KOPT-K1 (cell line): ENCODE measurements around the gene TEAD1.

Experiments
- H3K27ac ChIP-seq: fragments of 200-600 bp; sonication (generic); 2 replicates; pipeline ENCODE4 v1.5.1; 2016; ENCODE audit warnings: antibody characterized with exemption, mild to moderate bottlenecking, low read depth, low read length; ENCODE audit not compliant: poor library complexity, severe bottlenecking
- H3K36me3 ChIP-seq: fragments of 200-600 bp; sonication (generic); 2 replicates; pipeline ENCODE4 v1.5.1; 2017; ENCODE audit warnings: antibody characterized with exemption, mild to moderate bottlenecking, low read length, moderate library complexity; ENCODE audit not compliant: insufficient read depth
- H3K9me3 ChIP-seq: fragments of 200-600 bp; sonication (generic); 2 replicates; pipeline ENCODE4 v1.5.1; 2017; ENCODE audit warnings: antibody characterized with exemption, low read length, mild to moderate bottlenecking; ENCODE audit not compliant: insufficient read depth, poor library complexity, severe bottlenecking

TEAD1 gene

DNA sequence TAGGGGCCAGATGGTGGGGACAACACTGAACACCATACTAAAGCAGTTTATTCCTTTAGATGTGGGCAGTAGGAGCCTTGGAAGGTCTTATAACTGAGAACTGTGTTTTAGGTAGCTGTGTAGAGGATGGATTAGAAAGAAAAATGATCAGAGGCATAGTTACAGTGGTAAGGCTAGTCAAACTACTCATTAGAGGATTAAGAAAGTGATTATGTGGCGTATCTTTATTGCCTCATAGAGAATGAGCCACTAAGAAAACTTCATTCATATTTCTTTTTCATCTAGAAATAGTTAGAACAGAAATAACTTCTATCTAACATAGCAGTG lies 179.1 kb downstream of the TEAD1 start:
- H3K9me3 ChIP-seq: no peaks in the 10 kb centered on the region
- no peaks in the 10 kb centered on the region for H3K36me3 ChIP-seq
- no peak overlapping the region for H3K27ac ChIP-seq

DNA sequence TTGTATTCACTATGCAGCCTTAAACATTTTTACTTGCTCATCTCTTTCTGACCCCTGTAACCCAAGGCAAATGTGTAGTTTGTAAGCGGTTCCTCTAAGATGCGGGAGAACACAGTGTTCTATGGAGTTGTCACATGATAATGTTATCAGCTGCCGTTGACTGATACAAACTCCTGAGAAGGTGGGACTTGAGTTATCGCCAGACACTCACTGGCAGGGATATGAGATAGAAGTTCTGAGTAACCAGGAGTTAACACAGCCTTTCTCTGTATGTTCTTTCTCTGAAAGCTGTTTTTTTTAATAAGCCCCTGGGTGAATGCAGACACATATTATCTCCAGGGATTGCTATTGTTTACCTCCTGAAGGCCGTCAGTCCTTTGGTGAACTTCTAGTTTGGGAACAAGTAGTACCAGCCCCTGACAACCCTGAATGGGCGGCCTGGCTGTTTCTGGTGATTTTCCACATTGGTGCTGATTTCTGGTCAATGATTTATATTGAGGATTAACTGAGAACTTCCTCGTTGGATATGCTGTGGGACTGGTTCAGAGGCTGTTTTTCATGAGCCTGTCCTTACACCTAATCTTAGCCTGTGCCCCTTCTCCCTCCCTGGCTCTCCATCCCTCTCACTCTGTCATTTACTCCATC lies 179.6 kb downstream of the TEAD1 start:
- Histone ChIP-seq H3K27ac (no peak overlapping the region), H3K36me3 (no peaks in the 10 kb centered on the region), H3K9me3 (no peaks in the 10 kb centered on the region)

DNA sequence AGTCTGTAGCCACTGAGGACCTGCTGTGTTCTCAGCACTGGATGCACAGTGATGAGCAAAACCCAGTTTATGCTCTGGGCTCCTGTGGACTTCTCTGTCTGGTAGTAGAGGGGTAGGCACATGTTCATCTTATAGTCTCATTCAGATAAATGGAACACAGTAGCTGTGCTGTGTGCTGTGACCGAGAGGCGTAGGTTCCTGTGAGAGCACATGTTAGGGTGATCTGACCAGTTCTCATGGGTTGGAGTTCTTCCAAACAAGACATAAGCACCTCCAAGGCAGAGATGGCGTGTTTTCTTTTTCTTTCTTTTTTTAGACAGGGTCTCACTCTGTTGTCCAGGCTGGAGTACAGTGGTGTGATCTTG lies 180.1 kb downstream of the TEAD1 start:
- no peak overlapping the region for H3K27ac ChIP-seq
- H3K36me3 ChIP-seq: no peaks in the 10 kb centered on the region
- no peaks in the 10 kb centered on the region for H3K9me3 ChIP-seq

DNA sequence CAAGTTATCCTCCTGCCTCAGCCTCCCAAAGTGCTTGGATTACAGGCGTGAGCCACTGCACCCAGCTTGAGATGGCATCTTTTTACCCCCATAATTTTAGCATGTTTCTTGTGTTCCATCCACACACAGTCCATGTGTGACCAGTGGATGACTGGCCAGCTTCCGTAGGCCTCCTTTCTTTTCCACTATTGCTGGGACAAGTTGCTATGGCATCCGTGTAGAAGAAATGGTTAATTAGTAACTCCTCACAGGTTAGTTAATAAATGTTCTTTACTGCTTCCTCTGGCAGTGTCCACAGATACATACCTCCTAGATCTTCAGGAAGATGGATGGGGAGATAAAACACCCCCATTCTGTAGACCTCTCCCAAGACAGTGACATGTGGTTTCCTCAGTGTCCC lies 180.6 kb downstream of the TEAD1 start:
- no peaks in the 10 kb centered on the region for H3K9me3 ChIP-seq
- no peaks in the 10 kb centered on the region for H3K36me3 ChIP-seq
- no peak overlapping the region for H3K27ac ChIP-seq

DNA sequence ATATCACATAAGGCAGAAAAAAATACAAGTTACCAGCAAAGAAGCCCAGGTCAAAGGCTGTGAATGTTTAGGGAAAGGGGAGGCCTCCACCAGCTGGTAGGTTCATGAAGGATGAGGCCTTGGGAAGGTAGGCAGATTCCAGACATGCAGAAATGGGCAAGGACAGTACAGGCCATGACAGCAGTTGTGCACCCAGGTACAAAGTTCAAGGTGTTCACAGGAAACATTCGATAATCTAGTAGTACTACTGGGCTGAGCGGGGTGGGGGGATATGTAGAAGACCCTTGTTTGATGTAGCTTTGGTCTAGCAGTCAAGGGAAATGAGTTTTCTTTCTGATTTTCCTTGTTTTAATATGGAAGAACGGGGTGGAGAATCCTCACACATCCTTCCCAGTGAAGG lies 182.1 kb downstream of the TEAD1 start:
- H3K9me3 ChIP-seq: no peaks in the 10 kb centered on the region
- no peaks in the 10 kb centered on the region for H3K36me3 ChIP-seq
- no peak overlapping the region for H3K27ac ChIP-seq

DNA sequence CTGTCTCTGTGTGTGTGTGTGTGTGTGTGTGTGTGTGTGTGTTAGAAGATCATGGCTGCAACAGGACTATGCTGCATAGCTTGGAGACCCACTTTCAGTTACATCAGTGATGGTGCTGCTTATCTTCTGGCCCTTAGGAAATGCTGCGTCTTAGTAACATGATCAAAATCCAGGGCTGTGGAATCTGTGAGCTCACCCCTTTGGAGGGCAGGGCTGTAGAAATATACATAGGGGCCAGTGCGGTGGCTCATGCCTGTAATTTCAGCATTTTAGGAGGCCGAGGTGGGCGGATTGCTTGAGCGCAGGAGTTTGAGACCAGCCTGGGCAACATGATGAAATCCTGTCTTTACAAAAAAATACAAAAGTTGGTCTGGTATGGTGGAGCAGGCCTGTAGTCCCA lies 183.4 kb downstream of the TEAD1 start:
- H3K36me3 ChIP-seq: no peaks in the 10 kb centered on the region
- no peak overlapping the region for H3K27ac ChIP-seq
- H3K9me3 ChIP-seq: no peaks in the 10 kb centered on the region

DNA sequence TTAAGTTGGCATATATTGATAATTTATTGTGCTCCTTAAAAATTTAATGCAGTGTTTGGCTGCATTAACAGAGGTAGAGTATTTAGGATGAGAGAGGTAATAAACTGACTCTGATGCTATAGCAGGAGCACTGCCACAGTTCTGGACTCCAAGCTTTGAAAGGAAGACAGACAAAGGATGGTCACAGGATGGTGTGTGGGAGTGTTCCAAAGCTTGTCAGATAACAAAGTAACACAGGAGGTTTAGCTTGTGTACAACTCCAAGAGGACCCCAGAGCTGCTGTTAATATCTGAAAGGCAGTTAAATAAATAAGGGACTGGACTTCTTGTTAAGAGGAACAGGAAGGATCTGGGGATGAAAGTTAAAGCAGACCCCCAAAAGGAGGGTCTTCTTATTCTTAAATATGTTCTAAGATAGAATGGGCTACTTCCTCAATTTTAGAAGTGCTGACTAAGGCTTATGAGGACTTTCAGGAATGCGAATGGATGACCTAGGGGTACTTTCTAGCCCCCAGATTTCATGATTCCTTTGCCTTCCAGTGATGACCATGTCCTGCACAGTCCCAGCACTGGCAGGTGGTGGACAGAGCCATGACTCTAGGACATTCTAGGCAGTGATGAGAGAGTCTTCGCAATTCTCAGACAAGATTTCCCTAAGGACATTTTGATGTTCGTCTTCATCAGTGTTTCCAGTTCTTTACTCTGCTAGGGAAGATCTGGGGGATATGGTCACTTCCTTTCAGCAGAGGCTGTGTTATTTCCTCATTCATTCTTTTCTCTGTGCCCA lies 185.8 kb downstream of the TEAD1 start:
- no peak overlapping the region for H3K27ac ChIP-seq
- H3K36me3 ChIP-seq: no peaks in the 10 kb centered on the region

DNA sequence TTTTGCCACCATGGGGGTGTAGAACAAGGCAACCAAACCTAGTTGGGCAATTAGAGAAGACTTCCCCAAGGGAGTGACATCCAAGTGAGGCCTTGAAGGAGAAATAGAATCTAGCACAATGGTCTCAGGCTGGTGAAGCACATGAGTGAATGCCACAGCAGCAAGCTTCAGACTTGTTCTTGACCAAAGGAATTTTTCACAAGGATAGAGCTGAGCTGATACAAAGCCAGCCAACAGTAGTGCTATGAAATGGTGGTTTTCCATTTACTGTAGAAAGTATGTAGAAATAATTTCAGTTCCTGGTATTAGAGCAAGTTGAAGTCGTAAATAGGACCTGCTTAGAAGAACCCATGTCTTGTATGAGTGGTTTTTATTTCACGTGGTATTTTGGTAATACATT lies 186.6 kb downstream of the TEAD1 start:
- H3K9me3 ChIP-seq: no peaks in the 10 kb centered on the region
- no peaks in the 10 kb centered on the region for H3K36me3 ChIP-seq
- H3K27ac ChIP-seq: no peak overlapping the region

More for the DNA sequence above, 185.8 kb downstream of the TEAD1 start:
- no peaks in the 10 kb centered on the region for H3K9me3 ChIP-seq

DNA sequence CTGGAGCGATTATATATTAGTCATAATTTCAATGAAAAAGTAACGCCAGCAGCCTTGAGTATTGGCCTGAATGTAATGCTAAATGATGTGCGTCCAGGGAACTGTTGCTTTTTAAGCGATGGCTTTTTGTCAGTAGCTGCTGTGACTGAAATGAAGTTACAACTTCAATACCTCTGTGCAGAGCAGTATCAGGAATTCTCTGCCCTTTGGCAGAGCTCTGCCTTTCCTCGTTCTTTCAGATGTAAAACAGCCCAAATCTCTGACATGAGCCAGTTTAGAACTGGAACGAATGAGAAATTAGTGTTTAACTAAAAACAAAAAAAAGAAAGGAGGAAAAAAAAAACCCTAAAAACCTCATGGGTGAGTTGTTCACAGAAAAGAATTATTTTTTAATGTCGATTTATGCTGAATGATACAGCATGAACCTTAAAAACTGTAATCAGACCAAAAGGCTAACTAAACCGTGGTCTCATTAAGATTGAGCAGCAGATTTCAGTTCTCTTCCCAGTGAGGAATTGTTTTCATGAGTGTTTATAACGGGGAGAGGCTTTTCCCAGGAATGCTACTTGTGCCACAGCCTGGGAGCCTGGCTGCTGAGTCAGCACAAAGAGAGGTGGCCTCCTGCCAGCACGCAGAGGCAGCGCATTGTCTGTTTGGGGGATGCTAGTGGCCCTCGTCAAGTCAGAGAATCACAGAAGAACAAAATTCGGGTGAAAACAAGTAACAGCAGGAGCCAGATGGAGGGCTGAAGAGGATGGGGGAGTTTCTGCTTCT lies 188.7 kb downstream of the TEAD1 start:
- H3K9me3 ChIP-seq: no peaks in the 10 kb centered on the region
- no peak overlapping the region for H3K27ac ChIP-seq
- H3K36me3 ChIP-seq: no peaks in the 10 kb centered on the region

DNA sequence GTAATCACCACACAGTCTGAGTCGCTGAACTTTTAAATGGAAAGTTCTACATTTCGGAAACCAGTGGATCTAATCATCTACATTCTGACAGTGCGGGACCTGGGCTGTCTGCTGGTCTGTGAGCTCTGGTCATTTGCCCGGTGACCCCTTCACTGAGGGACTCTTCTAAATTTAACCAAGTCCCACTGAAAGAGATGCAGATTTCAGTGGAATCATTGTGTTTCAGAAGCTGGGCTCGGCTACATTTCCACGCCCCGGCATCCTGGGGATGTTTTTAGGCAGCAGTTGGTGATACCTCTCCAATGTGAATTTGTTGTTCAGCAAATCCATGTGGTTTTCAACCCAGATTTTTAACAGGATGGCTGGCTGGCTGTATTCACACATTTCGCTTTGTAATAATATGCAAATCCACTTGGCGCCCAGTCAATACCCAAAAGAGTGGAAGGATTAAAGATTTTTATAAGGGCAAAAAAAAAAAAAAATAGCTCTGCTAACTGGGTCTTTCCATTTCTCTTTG lies 189.4 kb downstream of the TEAD1 start:
- no peaks in the 10 kb centered on the region for H3K9me3 ChIP-seq
- no peaks in the 10 kb centered on the region for H3K36me3 ChIP-seq
- H3K27ac ChIP-seq: no peak overlapping the region

DNA sequence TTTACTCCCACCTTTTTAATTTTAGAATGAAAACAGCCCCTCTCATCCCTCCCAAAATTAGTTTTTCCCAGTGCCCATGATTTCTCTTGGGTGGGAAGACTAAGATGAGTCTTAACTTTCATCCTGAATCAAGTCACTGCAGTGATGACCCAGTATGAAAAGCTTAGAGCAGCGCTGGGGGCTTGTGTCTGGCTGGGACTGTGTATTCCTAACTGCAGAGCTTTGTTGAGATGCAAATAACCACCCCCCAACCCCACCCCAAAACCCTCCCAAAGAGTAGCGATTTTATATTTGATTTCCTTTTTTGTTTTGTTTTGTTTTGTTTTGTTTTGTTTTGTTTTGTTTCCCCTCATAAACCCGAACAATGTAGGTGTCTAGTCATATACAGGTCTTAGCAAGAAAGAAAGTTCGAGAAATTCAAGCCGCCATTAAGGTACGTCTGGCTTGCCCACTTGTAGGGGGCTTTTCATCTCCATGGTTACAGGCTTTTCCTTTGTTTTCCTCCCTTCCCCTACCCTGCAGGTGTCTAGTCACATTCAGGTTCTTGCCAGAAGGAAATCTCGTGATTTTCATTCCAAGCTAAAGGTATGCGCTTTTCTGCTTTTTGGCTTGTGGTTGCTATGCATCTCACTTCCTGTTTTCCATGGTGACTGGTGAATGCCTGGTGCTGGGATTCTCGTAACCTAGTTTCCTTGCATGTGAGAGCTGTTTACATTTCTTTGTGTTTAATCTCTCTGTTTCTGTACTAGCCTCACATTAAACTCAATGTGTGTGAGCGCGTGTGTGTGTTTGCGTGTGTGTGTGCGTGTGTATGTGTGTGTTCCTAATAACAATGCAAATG lies 190.3 kb downstream of the TEAD1 start:
- H3K27ac ChIP-seq: no peak overlapping the region
- no peaks in the 10 kb centered on the region for H3K9me3 ChIP-seq
- no peaks in the 10 kb centered on the region for H3K36me3 ChIP-seq

DNA sequence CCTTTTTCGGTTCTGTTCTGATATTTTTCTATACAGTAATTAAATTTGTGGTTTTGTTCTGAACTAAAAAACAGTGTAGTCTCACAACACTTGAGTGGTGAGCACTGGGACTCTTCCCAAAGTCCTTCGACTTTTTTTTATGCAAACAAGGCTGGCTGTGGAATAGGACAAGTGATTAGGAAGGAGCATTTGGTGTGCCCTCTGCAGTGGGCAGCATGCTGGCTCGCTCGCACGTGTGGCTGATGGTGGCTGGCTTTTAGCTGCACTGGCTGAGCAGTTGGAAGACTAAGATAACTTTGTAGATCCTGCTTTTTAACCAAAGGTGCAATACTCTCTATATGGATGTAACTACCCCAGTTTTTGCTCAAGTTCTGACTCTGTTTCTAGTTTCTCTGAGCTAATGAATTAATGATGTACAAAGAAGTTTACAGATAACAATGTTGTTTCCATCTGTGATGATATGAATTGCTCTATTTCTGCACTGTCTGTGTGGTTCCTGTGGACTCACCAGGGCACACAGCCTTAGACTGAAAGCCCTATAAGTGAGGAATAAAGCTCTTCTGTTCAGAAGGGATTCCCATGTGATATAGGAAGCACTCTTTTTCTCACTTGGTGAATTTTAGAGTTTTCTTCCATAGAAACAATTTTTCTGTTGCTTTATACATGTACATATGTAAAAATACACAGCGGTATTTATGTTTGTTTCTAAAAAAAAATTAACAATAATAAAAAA lies 191.8 kb downstream of the TEAD1 start:
- Histone ChIP-seq H3K27ac (no peak overlapping the region), H3K36me3 (no peaks in the 10 kb centered on the region)

DNA sequence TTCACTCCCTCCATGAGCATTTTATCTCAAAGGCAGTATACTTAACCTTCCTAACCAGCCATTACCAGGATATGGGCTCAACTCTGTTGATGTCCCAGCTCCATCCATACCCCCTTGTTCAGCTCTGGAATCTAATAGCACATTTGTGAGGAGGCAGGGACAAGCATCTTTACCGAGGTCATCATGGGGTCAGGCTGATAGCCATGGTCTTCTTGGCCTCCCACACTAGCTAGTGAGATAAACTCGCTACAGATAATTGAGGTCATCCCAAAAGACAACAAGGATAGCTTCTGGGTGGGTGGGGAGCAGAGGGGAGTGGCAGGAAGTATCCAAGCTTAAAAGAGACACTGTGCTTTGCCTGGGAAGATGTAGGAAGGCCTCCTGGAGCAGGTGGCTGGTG lies 193.3 kb downstream of the TEAD1 start:
- Histone ChIP-seq H3K36me3 (no peaks in the 10 kb centered on the region), H3K27ac (no peak overlapping the region), H3K9me3 (no peaks in the 10 kb centered on the region)

More for the DNA sequence above, 191.8 kb downstream of the TEAD1 start:
- H3K9me3 ChIP-seq: no peaks in the 10 kb centered on the region

DNA sequence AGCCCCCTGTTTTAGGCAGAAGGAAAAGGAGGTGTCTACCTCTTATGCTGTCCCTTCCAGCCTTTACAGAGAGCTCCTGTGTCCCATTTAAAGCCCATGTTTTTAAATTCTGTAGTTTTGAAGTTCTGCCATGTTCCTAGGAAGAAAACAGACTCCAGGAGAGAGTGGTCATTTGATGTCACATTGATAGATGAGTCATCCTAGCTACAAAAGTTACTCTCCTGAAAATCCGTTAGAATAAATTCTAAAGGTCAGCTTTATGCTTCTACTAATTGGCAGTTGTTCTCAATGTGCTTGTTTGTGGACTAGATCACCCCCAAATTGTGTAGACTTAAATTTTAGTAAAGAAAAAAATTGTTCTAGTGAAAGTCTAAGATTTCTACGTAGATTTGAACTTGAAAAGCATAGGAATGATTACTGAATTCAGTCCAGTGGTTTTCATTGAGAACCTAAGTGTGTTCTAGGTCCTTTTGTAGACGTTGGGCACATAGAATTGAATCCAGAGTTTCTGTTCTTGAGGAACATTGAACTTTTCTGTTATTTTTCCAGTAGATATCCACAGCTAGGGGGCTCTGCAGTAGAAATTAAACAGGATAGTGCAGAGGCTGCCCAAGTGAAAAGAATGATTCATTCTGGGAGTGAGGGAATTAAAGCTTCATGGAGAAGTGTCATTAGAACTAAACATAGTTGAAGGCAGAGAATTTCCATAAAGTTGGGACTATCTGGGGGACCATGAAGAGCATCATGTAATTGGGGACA lies 194.3 kb downstream of the TEAD1 start:
- Histone ChIP-seq H3K36me3 (no peaks in the 10 kb centered on the region), H3K9me3 (no peaks in the 10 kb centered on the region), H3K27ac (no peak overlapping the region)
